Osteocyte (in vitro differentiated cells): Measurements from ENCODE around the gene RMDN2. TPM values are rescaled to one million over a fixed set of nuclear protein-coding genes. Genes with fewer than 3 reads are reported as not detected.

Experiments used
- DNase-seq: peaks from one replicate; pipeline ENCODE4 v3.0.0; 2021; ENCODE audit warnings: mixed read lengths; ENCODE audit not compliant: unreplicated experiment; ENCODE audit errors: extremely low spot score
- H3K27ac Mint-ChIP-seq: one replicate; pipeline ENCODE4 v1.8.0; 2021; ENCODE audit warnings: mild to moderate bottlenecking, mixed read lengths; ENCODE audit not compliant: unreplicated experiment
- H3K27me3 Mint-ChIP-seq: one replicate; pipeline ENCODE4 v1.8.0; 2021; ENCODE audit warnings: mixed read lengths; ENCODE audit not compliant: unreplicated experiment
- H3K36me3 Mint-ChIP-seq: one replicate; pipeline ENCODE4 v1.8.0; 2021; ENCODE audit warnings: mixed read lengths; ENCODE audit not compliant: unreplicated experiment
- H3K4me1 Mint-ChIP-seq: one replicate; pipeline ENCODE4 v1.8.0; 2021; ENCODE audit warnings: mixed read lengths; ENCODE audit not compliant: unreplicated experiment
- H3K4me3 Mint-ChIP-seq: one replicate; pipeline ENCODE4 v1.8.0; 2021; ENCODE audit warnings: mild to moderate bottlenecking, moderate library complexity, mixed read lengths; ENCODE audit not compliant: unreplicated experiment
- H3K9me3 Mint-ChIP-seq: one replicate; pipeline ENCODE4 v1.8.0; 2021; ENCODE audit warnings: mixed read lengths; ENCODE audit not compliant: unreplicated experiment
- CTCF ChIP-seq: fragments of 200-600 bp; sonication (generic); IDR thresholded peaks from 2 replicates; pipeline ENCODE4 v1.5.0; 2021; ENCODE audit warnings: antibody characterized with exemption, mild to moderate bottlenecking, moderate library complexity
- total RNA-seq: library from RNA; stranded (reverse); gene quantifications from 2 replicates; pipeline ENCODE4 v1.2.1, GENCODE V29; 2021

The RMDN2 gene
- total RNA-seq, 1 donor from 2014 or later = 8.4 TPM

DNA sequence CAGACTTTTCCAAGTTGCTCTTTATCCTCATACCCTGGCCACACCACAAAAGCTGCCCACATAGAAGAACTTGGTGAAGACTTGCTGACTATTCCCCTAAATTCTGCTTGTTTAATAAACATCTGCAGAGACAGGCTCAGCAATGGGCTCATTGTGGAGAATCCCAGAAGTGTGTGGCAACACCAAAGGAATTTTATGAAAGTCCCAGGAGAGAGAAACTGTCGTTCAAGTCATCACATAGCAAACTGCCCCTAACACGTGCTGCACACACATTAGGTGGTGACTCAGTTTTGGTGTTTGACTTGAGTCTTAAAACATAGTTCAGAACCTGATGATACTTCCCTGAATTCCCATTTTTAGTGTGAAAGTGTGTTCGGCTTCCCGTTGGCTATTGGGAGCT lies 112.2 kb downstream of the RMDN2 start:
- Mint-ChIP-seq H3K9me3 (peaks cover under 1% of the 10 kb centered on the region), H3K27ac (no peak overlapping the region), H3K4me3 (no peak overlapping the region), H3K27me3 (peaks cover 21% of the 10 kb centered on the region), H3K36me3 (no peaks in the 10 kb centered on the region), H3K4me1 (peaks cover 19% of the 10 kb centered on the region)
- TF ChIP-seq CTCF = no peak
- DNase-seq = no peak

DNA sequence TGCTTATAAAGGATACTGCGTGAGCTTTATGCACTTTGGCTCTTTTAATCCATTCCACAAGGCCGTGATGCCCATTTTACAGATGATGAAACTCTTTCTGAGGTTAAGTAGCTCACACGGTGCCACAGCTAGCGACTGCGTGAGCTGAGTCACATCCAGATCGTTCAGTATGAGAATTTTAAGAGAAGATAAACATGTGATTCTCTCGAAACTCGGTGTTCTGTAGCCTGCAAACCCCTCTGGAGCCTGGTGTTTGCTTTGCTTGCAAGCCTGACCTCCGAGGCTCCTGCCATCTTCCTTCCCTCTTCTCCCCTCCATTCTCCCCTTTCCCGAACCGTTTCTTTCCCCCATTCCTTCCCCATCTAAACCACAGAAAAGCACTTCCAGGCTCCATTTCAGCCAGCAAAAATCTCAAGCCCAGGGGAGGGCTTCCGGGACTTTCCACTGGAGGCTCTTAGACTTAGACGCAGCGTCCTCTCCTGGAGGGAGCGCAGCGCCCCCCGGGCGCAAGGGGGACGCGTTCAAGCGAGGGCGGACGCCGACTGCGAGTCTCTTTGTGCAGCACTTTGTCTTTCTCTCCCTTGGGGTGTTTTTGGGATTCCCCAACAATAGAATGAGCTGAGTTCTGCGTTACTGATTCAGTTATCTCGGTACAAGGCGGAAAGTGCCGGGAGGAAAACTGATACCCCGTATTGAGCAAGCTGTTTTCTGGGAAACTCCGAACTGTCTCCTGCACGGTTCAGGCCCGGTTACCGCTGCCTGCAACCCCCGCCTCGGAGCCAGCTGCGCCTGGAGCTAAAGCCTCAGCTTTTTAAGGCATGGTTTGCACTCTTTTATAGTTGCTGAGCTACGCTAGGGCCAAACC lies 112.9 kb downstream of the RMDN2 start:
- H3K4me3 Mint-ChIP-seq = peak overlapping the region; percentile 45
- peaks cover under 1% of the 10 kb centered on the region for H3K36me3 Mint-ChIP-seq
- peak overlapping the region; percentile 15 for H3K27ac Mint-ChIP-seq
- H3K9me3 Mint-ChIP-seq = peaks cover 7% of the 10 kb centered on the region
- peak; percentile 28 for TF ChIP-seq CTCF
- peaks cover 21% of the 10 kb centered on the region for H3K27me3 Mint-ChIP-seq
- peaks cover 19% of the 10 kb centered on the region for H3K4me1 Mint-ChIP-seq
- DNase-seq = no peak

GRCh38 chr2:38038682-38039081 lies 113.6 kb downstream of the RMDN2 start:
- Mint-ChIP-seq H3K4me3 (peak overlapping the region; percentile 45), H3K27me3 (peaks cover 21% of the 10 kb centered on the region), H3K9me3 (peaks cover 13% of the 10 kb centered on the region), H3K27ac (no peak overlapping the region), H3K36me3 (peaks cover 3% of the 10 kb centered on the region), H3K4me1 (peaks cover 13% of the 10 kb centered on the region)
- no peak for TF ChIP-seq CTCF
- DNase-seq = no peak

DNA sequence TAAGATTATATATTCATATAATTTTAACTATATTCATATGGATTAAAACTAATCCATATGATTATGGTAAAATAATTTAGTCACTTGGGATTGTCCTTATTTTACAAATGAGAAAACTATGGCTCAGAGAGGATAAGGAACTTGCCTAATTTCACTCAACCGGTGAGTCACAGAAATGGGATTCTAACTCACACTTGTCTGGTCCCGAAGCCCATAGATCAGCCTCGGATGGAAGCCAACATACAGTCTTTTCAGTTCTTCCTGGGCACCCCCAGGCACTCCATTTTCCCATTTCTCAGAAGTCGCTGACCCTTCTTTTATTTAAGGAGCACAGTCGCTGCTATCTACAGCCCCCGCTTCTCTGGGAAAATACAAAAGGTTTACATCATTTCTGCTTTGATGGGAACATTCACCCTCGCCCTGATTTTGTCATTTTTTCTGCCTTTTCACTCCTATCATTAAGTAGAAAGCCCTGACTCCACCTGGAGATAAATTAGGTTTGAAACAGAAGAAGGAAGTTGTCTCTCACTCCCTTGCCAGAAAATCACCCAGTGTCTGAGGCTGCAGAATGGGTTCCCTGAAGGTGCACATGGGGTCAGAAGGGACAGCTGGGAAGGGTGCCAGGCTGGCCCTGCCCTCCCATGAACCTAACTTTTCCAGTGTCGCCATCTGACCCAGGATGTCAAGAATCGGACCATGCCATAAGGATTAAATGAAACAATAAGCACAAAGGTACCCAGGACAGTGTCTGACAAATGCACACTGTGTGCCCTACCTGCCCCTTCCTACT lies 114.2 kb downstream of the RMDN2 start:
- Mint-ChIP-seq H3K4me1 (peaks cover 7% of the 10 kb centered on the region), H3K36me3 (peaks cover 3% of the 10 kb centered on the region), H3K4me3 (no peak overlapping the region), H3K27ac (no peak overlapping the region), H3K27me3 (peaks cover 17% of the 10 kb centered on the region), H3K9me3 (peaks cover 13% of the 10 kb centered on the region)
- no peak for TF ChIP-seq CTCF
- DNase-seq = no peak

DNA sequence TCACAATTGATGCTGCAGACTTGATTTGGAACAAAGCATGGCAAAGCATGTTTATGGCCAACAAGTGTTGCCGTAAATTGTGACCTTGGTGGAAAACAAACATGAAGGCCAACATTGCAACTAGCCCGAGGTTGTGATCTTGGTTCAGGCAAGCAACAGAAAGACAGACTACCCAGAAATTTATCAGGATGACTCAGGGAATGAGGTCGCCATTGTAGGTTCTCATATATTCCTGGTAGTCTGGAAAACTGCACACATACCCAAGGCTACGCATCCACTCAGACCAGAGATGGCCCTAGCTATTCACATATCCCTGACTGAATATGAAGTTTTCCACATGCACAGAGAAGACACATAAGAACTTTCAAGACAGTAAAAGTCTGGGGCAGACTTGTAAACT lies 120.7 kb downstream of the RMDN2 start:
- H3K36me3 Mint-ChIP-seq = peaks cover 6% of the 10 kb centered on the region
- no peak for DNase-seq
- TF ChIP-seq CTCF = no peak
- H3K27me3 Mint-ChIP-seq = peaks cover 10% of the 10 kb centered on the region
- H3K9me3 Mint-ChIP-seq = peaks cover 13% of the 10 kb centered on the region
- H3K27ac Mint-ChIP-seq = no peak overlapping the region
- no peaks in the 10 kb centered on the region for H3K4me1 Mint-ChIP-seq
- H3K4me3 Mint-ChIP-seq = no peak overlapping the region
